HG02885 (cell line): ENCODE data around the gene PDE11A.
"Not testable (repeated sequence)": the region's sequence is repeated elsewhere in the genome, so short reads cannot be mapped to it uniquely, and the experiment has no call there.

Source experiments
- ATAC-seq: cut with Tn5 transposase; IDR thresholded peaks from one replicate; pipeline ENCODE4 v1.9.1; 2021; ENCODE audit warnings: mild to moderate bottlenecking; ENCODE audit not compliant: unreplicated experiment, poor library complexity

Gene PDE11A

GRCh38 chr2:177888581-177888980 is 184.0 kb downstream of the PDE11A start:
- ATAC-seq, result no peak

- ATAC-seq, result no peak
These were observed 184.9 kb downstream of the PDE11A start for GRCh38 chr2:177887722-177888121.

GRCh38 chr2:177886824-177887223 is 185.8 kb downstream of the PDE11A start:
- ATAC-seq, result no peak

- no peak for ATAC-seq
These were observed 186.6 kb downstream of the PDE11A start for GRCh38 chr2:177885828-177886466.

- ATAC-seq, result no peak
These were observed 189.4 kb downstream of the PDE11A start for GRCh38 chr2:177883177-177883576.

- ATAC-seq, result no peak
These were observed 190.1 kb downstream of the PDE11A start for GRCh38 chr2:177882501-177882900.

- no peak for ATAC-seq
These were observed 190.7 kb downstream of the PDE11A start for GRCh38 chr2:177881921-177882320.

- ATAC-seq, result no peak
These were observed 191.4 kb downstream of the PDE11A start for GRCh38 chr2:177881008-177881747.

GRCh38 chr2:177880285-177880684 is 192.3 kb downstream of the PDE11A start:
- no peak for ATAC-seq

GRCh38 chr2:177876950-177877349 is 195.6 kb downstream of the PDE11A start:
- ATAC-seq, result no peak

GRCh38 chr2:177874686-177875085 is 197.9 kb downstream of the PDE11A start:
- no peak for ATAC-seq

- no peak for ATAC-seq
These were observed 198.7 kb downstream of the PDE11A start for GRCh38 chr2:177873915-177874314.

GRCh38 chr2:177872286-177872685 is 200.3 kb downstream of the PDE11A start:
- ATAC-seq, result no peak

GRCh38 chr2:177869912-177870311 is 202.7 kb downstream of the PDE11A start:
- ATAC-seq, result no peak

GRCh38 chr2:177869209-177869608 is 203.4 kb downstream of the PDE11A start:
- ATAC-seq, result no peak

- no peak for ATAC-seq
These were observed 203.8 kb downstream of the PDE11A start for GRCh38 chr2:177868806-177869205.

- no peak for ATAC-seq
These were observed 215.0 kb downstream of the PDE11A start for GRCh38 chr2:177857538-177857937.

- ATAC-seq, result no peak
These were observed 220.2 kb downstream of the PDE11A start for GRCh38 chr2:177852389-177852788.

GRCh38 chr2:177843188-177843587 is 229.4 kb downstream of the PDE11A start:
- ATAC-seq, result no peak

- no peak for ATAC-seq
These were observed 230.3 kb downstream of the PDE11A start for GRCh38 chr2:177842243-177842642.

- ATAC-seq, result not testable (repeated sequence)
These were observed 237.0 kb downstream of the PDE11A start for GRCh38 chr2:177835418-177836204.
